Measurements from ENCODE around the gene RALY. TPM values are rescaled to one million over a fixed set of nuclear protein-coding genes. Genes with fewer than 3 reads are reported as not detected.

The RALY gene
- total and polyA plus RNA-seq, 4 experiments from 2014 or later = 112 to 218 (median 153) TPM

GRCh38 chr20:34037121-34037520 lies 43.4 kb downstream of the RALY start:
- Histone ChIP-seq H3K4me1 (ENCODE audit: insufficient read depth, low read length) (peaks cover 65% of the 10 kb centered on the region), H3K36me3 (ENCODE audit: insufficient read depth, low read length) (peaks cover 16% of the 10 kb centered on the region), H3K4me3 (ENCODE audit: low read length in 2 of 2) (no peak overlapping the region), H3K9me3 (ENCODE audit: control insufficient read depth in 1 of 2, low read length in 2 of 2) (no peaks in the 10 kb centered on the region), H3K27ac (ENCODE audit: low read depth, low read length) (peak overlapping the region; percentile 2), H3K27me3 (ENCODE audit: insufficient read depth, low read length) (no peaks in the 10 kb centered on the region)
- CTCF ChIA-PET (ENCODE audit: partially characterized antibody) = interaction anchor here (0.5 to 1.5 kb wide), 2 partner anchors 8 to 122 kb away, joined by 3 read pairs; no protein-coding TSS in a partner anchor
- POLR2A ChIA-PET (ENCODE audit: partially characterized antibody) = interaction anchor here (1.1 to 1.6 kb wide), 3 partner anchors 42 to 75 kb away, joined by 4 to 6 read pairs (median 5); partner anchors contain the start of genes EIF2S2 and RALY
- peaks cover 17 to 33% of the 10 kb centered on the region in 2 donors for H3K36me3 Mint-ChIP-seq
- H3K27ac Mint-ChIP-seq = peak overlapping the region; percentile 5 to 83 (median 58)
- peak; percentile 23 to 58 (median 35) for DNase-seq
- H3K4me3 Mint-ChIP-seq = peak overlapping the region in 7 of 8 donors; percentile 22 to 76 (median 55)
- peaks cover 71 to 95% (median 82%) of the 10 kb centered on the region in 4 donors for H3K4me1 Mint-ChIP-seq
- intact Hi-C loops (cut with micrococcal nuclease) = loop anchor here (5.0 kb wide), 1 partner anchor 45 kb away; the partner anchor contains the start of gene RALY
- no peaks in the 10 kb centered on the region for H3K9me3 Mint-ChIP-seq
- H3K27me3 Mint-ChIP-seq = no peaks in the 10 kb centered on the region

GRCh38 chr20:34037767-34038166 lies 44.1 kb downstream of the RALY start:
- H3K4me3 ChIP-seq (ENCODE audit: low read length in 2 of 2) = no peak overlapping the region
- no peak for DNase-seq
- Mint-ChIP-seq H3K27me3 (no peaks in the 10 kb centered on the region), H3K36me3 (peaks cover 13 to 27% of the 10 kb centered on the region in 2 donors), H3K4me1 (peaks cover 73 to 96% (median 85%) of the 10 kb centered on the region in 4 donors), H3K27ac (peak overlapping the region in 5 of 7 donors; percentile 5 to 63 (median 44)), H3K9me3 (no peaks in the 10 kb centered on the region), H3K4me3 (peak overlapping the region in 3 of 8 donors; percentile 1 to 39 (median 9))
- H3K36me3 ChIP-seq (ENCODE audit: insufficient read depth, low read length) = peaks cover 13% of the 10 kb centered on the region
- intact Hi-C loops (cut with micrococcal nuclease) = loop anchor here (5.0 kb wide), 1 partner anchor 45 kb away; the partner anchor contains the start of gene RALY
- CTCF ChIA-PET (ENCODE audit: partially characterized antibody) = interaction anchor here (1.5 kb wide), 1 partner anchor 123 kb away, joined by 3 read pairs; no protein-coding TSS in a partner anchor
- H3K27me3 ChIP-seq (ENCODE audit: insufficient read depth, low read length) = no peaks in the 10 kb centered on the region
- peaks cover 67% of the 10 kb centered on the region for H3K4me1 ChIP-seq (ENCODE audit: insufficient read depth, low read length)
- no peak overlapping the region for H3K27ac ChIP-seq (ENCODE audit: low read depth, low read length)
- no peaks in the 10 kb centered on the region for H3K9me3 ChIP-seq (ENCODE audit: control insufficient read depth in 1 of 2, low read length in 2 of 2)
- POLR2A ChIA-PET (ENCODE audit: partially characterized antibody) = interaction anchor here (1.1 to 1.6 kb wide), 3 partner anchors 43 to 74 kb away, joined by 4 to 6 read pairs (median 5); partner anchors contain the start of genes EIF2S2 and RALY

DNA sequence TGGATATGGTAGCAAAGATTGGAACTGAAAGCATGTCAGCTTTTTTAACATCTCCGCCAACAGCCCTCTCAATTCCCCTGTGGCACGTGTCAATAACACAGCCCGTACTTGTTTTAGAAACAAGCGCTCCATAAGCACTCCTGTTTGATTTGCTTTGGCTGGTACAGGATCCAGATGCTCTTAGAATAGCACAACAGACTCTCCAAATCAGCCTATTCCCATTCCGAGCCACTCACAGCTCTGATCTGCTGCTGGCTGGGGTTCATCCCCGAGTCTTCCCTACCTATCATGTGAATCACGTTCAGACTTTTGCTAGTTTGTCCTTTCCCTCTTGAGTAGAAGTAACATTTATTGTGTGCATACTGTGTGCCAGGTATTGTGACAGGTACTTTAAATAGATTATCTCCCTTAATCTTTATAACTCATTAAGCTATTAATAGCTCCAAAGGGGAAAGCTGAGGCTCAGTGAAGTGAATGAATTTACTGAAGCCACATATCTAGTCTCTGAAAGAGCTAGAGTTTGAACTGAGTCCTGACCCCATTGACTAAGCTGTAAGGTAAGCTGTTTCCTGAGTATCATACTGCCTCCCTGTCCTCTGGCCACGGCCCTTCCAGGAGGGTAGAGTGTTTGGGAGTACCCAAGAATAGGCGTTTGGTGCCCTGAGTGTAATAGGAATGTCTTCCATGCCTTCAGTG lies 46.7 kb downstream of the RALY start:
- no peaks in the 10 kb centered on the region for H3K27me3 ChIP-seq (ENCODE audit: insufficient read depth, low read length)
- Mint-ChIP-seq H3K27me3 (no peaks in the 10 kb centered on the region), H3K9me3 (no peaks in the 10 kb centered on the region), H3K4me3 (peak overlapping the region in 1 of 8 donors; percentile 25), H3K27ac (peak overlapping the region in 5 of 7 donors; percentile 24 to 88 (median 74)), H3K36me3 (peaks cover 0 to 12% of the 10 kb centered on the region in 2 donors), H3K4me1 (peaks cover 76 to 98% (median 87%) of the 10 kb centered on the region in 4 donors)
- CTCF ChIA-PET (ENCODE audit: partially characterized antibody) = interaction anchor here (0.6 to 1.7 kb wide), 4 partner anchors 29 to 126 kb away, joined by 3 to 5 read pairs (median 4); no protein-coding TSS in a partner anchor
- H3K27ac ChIP-seq (ENCODE audit: low read depth, low read length) = no peak overlapping the region
- no peaks in the 10 kb centered on the region for H3K9me3 ChIP-seq (ENCODE audit: control insufficient read depth in 1 of 2, low read length in 2 of 2)
- no peaks in the 10 kb centered on the region for H3K36me3 ChIP-seq (ENCODE audit: insufficient read depth, low read length)
- intact Hi-C loops (cut with micrococcal nuclease) = no loop called here
- H3K4me3 ChIP-seq (ENCODE audit: low read length in 2 of 2) = no peak overlapping the region
- peaks cover 69% of the 10 kb centered on the region for H3K4me1 ChIP-seq (ENCODE audit: insufficient read depth, low read length)
- POLR2A ChIA-PET (ENCODE audit: partially characterized antibody) = no interaction called here
- no peak for DNase-seq

GRCh38 chr20:34041226-34041625 lies 47.5 kb downstream of the RALY start:
- intact Hi-C loops (cut with micrococcal nuclease) = no loop called here

GRCh38 chr20:34042262-34042661 lies 48.6 kb downstream of the RALY start:
- intact Hi-C loops (cut with micrococcal nuclease) = no loop called here
- Mint-ChIP-seq H3K4me1 (peaks cover 71 to 95% (median 82%) of the 10 kb centered on the region in 4 donors), H3K27me3 (no peaks in the 10 kb centered on the region), H3K27ac (peak overlapping the region; percentile 11 to 81 (median 63)), H3K4me3 (peak overlapping the region in 1 of 8 donors; percentile 17), H3K9me3 (no peaks in the 10 kb centered on the region), H3K36me3 (peaks cover 0 to 21% of the 10 kb centered on the region in 2 donors)
- Histone ChIP-seq H3K4me3 (ENCODE audit: low read length in 2 of 2) (no peak overlapping the region), H3K27ac (ENCODE audit: low read depth, low read length) (no peak overlapping the region), H3K9me3 (ENCODE audit: control insufficient read depth in 1 of 2, low read length in 2 of 2) (no peaks in the 10 kb centered on the region), H3K36me3 (ENCODE audit: insufficient read depth, low read length) (no peaks in the 10 kb centered on the region), H3K4me1 (ENCODE audit: insufficient read depth, low read length) (peaks cover 62% of the 10 kb centered on the region), H3K27me3 (ENCODE audit: insufficient read depth, low read length) (no peaks in the 10 kb centered on the region)
- peak in 1 of 5 donors; percentile 13 for DNase-seq
- ChIA-PET POLR2A (ENCODE audit: partially characterized antibody) (no interaction called here), CTCF (ENCODE audit: partially characterized antibody) (no interaction called here)

More at GRCh38 chr20:34041226-34041625, 47.5 kb downstream of the RALY start:
- no peak for DNase-seq
- peak overlapping the region in 6 of 7 donors; percentile 13 to 82 (median 36) for H3K27ac Mint-ChIP-seq
- CTCF ChIA-PET (ENCODE audit: partially characterized antibody) = interaction anchor here (0.9 kb wide), 1 partner anchor 125 kb away, joined by 4 read pairs; no protein-coding TSS in a partner anchor
- no peaks in the 10 kb centered on the region for H3K9me3 Mint-ChIP-seq
- H3K36me3 ChIP-seq (ENCODE audit: insufficient read depth, low read length) = no peaks in the 10 kb centered on the region
- H3K27me3 Mint-ChIP-seq = no peaks in the 10 kb centered on the region
- no peaks in the 10 kb centered on the region for H3K27me3 ChIP-seq (ENCODE audit: insufficient read depth, low read length)
- peaks cover 69% of the 10 kb centered on the region for H3K4me1 ChIP-seq (ENCODE audit: insufficient read depth, low read length)
- H3K9me3 ChIP-seq (ENCODE audit: control insufficient read depth in 1 of 2, low read length in 2 of 2) = no peaks in the 10 kb centered on the region
- peaks cover 75 to 98% (median 87%) of the 10 kb centered on the region in 4 donors for H3K4me1 Mint-ChIP-seq
- POLR2A ChIA-PET (ENCODE audit: partially characterized antibody) = no interaction called here
- H3K36me3 Mint-ChIP-seq = peaks cover 0 to 19% of the 10 kb centered on the region in 2 donors
- no peak overlapping the region for H3K4me3 ChIP-seq (ENCODE audit: low read length in 2 of 2)
- no peak overlapping the region for H3K27ac ChIP-seq (ENCODE audit: low read depth, low read length)
- H3K4me3 Mint-ChIP-seq = peak overlapping the region in 1 of 8 donors; percentile 26

- no peaks in the 10 kb centered on the region for H3K27me3 ChIP-seq (ENCODE audit: insufficient read depth, low read length)
- peak overlapping the region in 6 of 7 donors; percentile 11 to 73 (median 59) for H3K27ac Mint-ChIP-seq
- CTCF ChIA-PET (ENCODE audit: partially characterized antibody) = no interaction called here
- H3K36me3 Mint-ChIP-seq = peaks cover 0 to 27% of the 10 kb centered on the region in 2 donors
- no peaks in the 10 kb centered on the region for H3K36me3 ChIP-seq (ENCODE audit: insufficient read depth, low read length)
- H3K27me3 Mint-ChIP-seq = no peaks in the 10 kb centered on the region
- intact Hi-C loops (cut with micrococcal nuclease) = no loop called here
- H3K9me3 Mint-ChIP-seq = no peaks in the 10 kb centered on the region
- H3K4me1 Mint-ChIP-seq = peaks cover 69 to 95% (median 82%) of the 10 kb centered on the region in 4 donors
- no peak overlapping the region for H3K27ac ChIP-seq (ENCODE audit: low read depth, low read length)
- H3K4me3 ChIP-seq (ENCODE audit: low read length in 2 of 2) = peak overlapping the region in 1 of 2 donors; percentile 13
- peak overlapping the region in 1 of 8 donors; percentile 20 for H3K4me3 Mint-ChIP-seq
- no peaks in the 10 kb centered on the region for H3K9me3 ChIP-seq (ENCODE audit: control insufficient read depth in 1 of 2, low read length in 2 of 2)
- H3K4me1 ChIP-seq (ENCODE audit: insufficient read depth, low read length) = peaks cover 59% of the 10 kb centered on the region
- no peak for DNase-seq
- POLR2A ChIA-PET (ENCODE audit: partially characterized antibody) = no interaction called here
These were observed 49.3 kb downstream of the RALY start for GRCh38 chr20:34043025-34043424.

GRCh38 chr20:34045294-34045693 lies 51.6 kb downstream of the RALY start:
- CTCF ChIA-PET (ENCODE audit: partially characterized antibody) = no interaction called here
- Histone ChIP-seq H3K36me3 (ENCODE audit: insufficient read depth, low read length) (no peaks in the 10 kb centered on the region), H3K9me3 (ENCODE audit: control insufficient read depth in 1 of 2, low read length in 2 of 2) (no peaks in the 10 kb centered on the region), H3K4me3 (ENCODE audit: low read length in 2 of 2) (no peak overlapping the region), H3K27me3 (ENCODE audit: insufficient read depth, low read length) (no peaks in the 10 kb centered on the region), H3K4me1 (ENCODE audit: insufficient read depth, low read length) (peaks cover 57% of the 10 kb centered on the region), H3K27ac (ENCODE audit: low read depth, low read length) (no peak overlapping the region)
- POLR2A ChIA-PET (ENCODE audit: partially characterized antibody) = no interaction called here
- peaks cover 0 to 33% of the 10 kb centered on the region in 2 donors for H3K36me3 Mint-ChIP-seq
- intact Hi-C loops (cut with micrococcal nuclease) = no loop called here
- H3K27ac Mint-ChIP-seq = peak overlapping the region in 4 of 7 donors; percentile 6 to 71 (median 22)
- H3K4me1 Mint-ChIP-seq = peaks cover 72 to 97% (median 83%) of the 10 kb centered on the region in 4 donors
- no peaks in the 10 kb centered on the region for H3K9me3 Mint-ChIP-seq
- no peak for DNase-seq
- H3K27me3 Mint-ChIP-seq = no peaks in the 10 kb centered on the region
- H3K4me3 Mint-ChIP-seq = no peak overlapping the region
